Brain microvascular endothelial cell (primary cell): ENCODE results near the gene ALKBH8.
"Not testable (repeated sequence)": the region's sequence is repeated elsewhere in the genome, so short reads cannot be mapped to it uniquely, and the experiment has no call there.

Source experiments
- DNase-seq: peaks from one replicate; pipeline ENCODE4 v3.0.0-alpha.2; 2020
- H3K27ac ChIP-seq: fragments of 250-450 bp; sonication (Bioruptor Pico); 2 replicates; pipeline ENCODE4 v1.5.1; 2020; ENCODE audit warnings: mild to moderate bottlenecking, moderate library complexity
- H3K27me3 ChIP-seq: fragments of 250-450 bp; sonication (Bioruptor Pico); replicated peaks from 2 replicates; pipeline ENCODE4 v1.5.1; 2020; ENCODE audit warnings: mild to moderate bottlenecking
- H3K36me3 ChIP-seq: fragments of 250-450 bp; sonication (Bioruptor Pico); replicated peaks from 2 replicates; pipeline ENCODE4 v1.5.1; 2020; ENCODE audit warnings: mild to moderate bottlenecking
- H3K4me3 ChIP-seq: 2 replicates; pipeline ENCODE4 v1.5.1; 2011; ENCODE audit warnings: low read depth, mild to moderate bottlenecking, control low read depth, low read length, moderate library complexity
- in situ Hi-C: cut with HindIII; loops from 2 replicates; pipeline ENCODE4 v1.10.0; 2017; ENCODE audit warnings: low sequenced_read_pairs, low pct_ligation_motif_present
- TF ChIP-seq, protein P1 (sequence below): IDR thresholded peaks from 2 replicates; pipeline ENCODE4 v1.5.1; 2011; ENCODE audit warnings: low read depth, mild to moderate bottlenecking, moderate library complexity, low read length, control low read depth, inconsistent platforms; ENCODE audit errors: missing control alignments

ALKBH8 gene

DNA sequence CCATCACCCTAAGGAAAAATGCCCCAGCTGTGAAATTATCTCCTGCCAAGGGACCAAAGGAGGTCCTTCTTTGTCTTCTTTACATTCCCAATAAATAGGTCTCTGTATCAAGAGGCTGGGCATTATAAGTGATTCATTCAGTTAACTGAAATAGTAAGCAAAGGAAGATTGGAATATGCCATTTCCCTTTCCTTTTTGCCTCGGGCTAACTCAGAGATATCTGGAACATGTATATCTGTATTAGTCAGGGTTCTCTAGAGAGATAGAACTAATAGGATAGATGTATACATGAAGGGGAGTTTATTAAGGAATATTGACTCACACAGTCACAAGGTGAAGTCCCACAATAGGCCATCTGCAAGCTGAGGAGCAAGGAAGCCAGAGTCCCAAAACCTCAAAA is 92.6 kb downstream of the ALKBH8 start:
- TF ChIP-seq, protein P1, sequence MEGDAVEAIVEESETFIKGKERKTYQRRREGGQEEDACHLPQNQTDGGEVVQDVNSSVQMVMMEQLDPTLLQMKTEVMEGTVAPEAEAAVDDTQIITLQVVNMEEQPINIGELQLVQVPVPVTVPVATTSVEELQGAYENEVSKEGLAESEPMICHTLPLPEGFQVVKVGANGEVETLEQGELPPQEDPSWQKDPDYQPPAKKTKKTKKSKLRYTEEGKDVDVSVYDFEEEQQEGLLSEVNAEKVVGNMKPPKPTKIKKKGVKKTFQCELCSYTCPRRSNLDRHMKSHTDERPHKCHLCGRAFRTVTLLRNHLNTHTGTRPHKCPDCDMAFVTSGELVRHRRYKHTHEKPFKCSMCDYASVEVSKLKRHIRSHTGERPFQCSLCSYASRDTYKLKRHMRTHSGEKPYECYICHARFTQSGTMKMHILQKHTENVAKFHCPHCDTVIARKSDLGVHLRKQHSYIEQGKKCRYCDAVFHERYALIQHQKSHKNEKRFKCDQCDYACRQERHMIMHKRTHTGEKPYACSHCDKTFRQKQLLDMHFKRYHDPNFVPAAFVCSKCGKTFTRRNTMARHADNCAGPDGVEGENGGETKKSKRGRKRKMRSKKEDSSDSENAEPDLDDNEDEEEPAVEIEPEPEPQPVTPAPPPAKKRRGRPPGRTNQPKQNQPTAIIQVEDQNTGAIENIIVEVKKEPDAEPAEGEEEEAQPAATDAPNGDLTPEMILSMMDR: no peak
- Histone ChIP-seq H3K27ac (no peak overlapping the region), H3K4me3 (no peak overlapping the region), H3K36me3 (no peaks in the 10 kb centered on the region), H3K27me3 (no peaks in the 10 kb centered on the region)
- no peak for DNase-seq
- in situ Hi-C loops: no loop called here

DNA sequence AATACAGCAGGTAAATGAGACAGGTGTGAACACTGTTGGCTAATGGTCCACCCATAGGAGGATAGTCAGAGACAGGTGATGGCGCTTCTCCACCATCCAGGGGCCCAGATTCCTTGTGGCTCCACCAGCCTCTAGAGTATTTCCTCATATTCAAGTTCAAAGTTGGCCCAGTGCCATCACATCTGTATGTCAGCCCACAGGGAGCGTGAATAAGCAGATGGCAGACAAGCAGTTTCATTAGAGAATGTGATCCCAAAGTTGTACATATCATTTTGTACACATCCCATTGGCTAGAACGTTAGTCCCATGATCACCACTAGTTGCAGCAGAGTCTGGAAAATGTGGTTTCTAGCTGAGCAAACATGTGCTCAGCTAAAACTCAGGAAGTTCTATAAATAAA is 96.9 kb downstream of the ALKBH8 start:
- in situ Hi-C loops: no loop called here

DNA sequence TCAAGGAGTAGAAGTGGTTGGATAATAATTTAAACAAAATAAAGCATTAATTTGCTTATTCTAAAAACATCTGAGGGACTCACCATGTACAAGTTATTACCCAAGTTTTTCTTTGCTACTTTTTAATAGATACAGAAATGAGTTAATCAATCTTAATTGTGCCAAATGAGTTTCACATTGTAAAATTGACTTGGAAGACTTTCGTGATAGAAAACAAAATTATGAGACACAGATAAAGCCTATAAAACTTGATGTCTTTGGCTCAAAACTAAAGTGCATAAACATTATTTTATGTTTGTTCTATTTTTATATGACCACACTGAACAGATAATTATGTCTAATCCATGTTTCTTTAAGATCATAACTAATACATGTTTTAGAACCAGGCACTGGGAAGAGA is 97.8 kb downstream of the ALKBH8 start:
- H3K27ac ChIP-seq: no peak overlapping the region
- in situ Hi-C loops: no loop called here
- TF ChIP-seq, protein P1: no peak

More for the DNA sequence above, 96.9 kb downstream of the ALKBH8 start:
- no peak overlapping the region for H3K27ac ChIP-seq
- DNase-seq: peak; percentile 5
- no peaks in the 10 kb centered on the region for H3K36me3 ChIP-seq
- TF ChIP-seq, protein P1: no peak
- no peaks in the 10 kb centered on the region for H3K27me3 ChIP-seq
- H3K4me3 ChIP-seq: no peak overlapping the region

DNA sequence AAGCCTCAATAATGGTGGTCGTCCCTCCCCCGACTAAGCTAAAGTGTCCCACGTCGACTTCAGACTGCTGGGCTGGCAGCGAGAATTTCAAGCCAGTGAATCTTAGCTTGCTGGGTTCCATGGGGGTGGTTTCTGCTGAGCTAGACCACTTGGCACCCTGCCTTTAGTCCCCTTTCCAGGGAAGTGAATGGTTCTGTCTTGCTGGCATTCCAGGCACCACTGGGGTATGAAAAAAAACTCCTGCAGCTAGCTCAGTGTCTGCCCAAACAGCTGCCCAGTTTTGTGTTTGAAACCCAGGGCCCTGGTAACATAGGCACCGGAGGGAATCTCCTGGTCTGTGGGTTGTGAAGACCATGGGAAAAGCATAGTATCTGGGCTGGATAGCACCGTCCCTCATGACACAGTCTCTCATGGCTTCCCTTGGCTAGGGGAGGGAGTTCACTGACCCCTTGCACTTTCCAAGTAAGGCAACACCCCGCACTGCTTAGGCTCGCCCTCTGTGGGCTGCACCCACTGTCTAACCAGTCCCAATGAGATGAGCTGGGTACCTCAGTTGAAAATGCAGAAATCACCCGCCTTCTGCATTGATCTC is 99.2 kb downstream of the ALKBH8 start:
- H3K36me3 ChIP-seq, H3K27ac ChIP-seq, DNase-seq, H3K27me3 ChIP-seq, H3K4me3 ChIP-seq, in situ Hi-C loops: not testable (repeated sequence)

More for the DNA sequence above, 97.8 kb downstream of the ALKBH8 start:
- Histone ChIP-seq H3K36me3 (no peaks in the 10 kb centered on the region), H3K27me3 (no peaks in the 10 kb centered on the region), H3K4me3 (no peak overlapping the region)
- no peak for DNase-seq

DNA sequence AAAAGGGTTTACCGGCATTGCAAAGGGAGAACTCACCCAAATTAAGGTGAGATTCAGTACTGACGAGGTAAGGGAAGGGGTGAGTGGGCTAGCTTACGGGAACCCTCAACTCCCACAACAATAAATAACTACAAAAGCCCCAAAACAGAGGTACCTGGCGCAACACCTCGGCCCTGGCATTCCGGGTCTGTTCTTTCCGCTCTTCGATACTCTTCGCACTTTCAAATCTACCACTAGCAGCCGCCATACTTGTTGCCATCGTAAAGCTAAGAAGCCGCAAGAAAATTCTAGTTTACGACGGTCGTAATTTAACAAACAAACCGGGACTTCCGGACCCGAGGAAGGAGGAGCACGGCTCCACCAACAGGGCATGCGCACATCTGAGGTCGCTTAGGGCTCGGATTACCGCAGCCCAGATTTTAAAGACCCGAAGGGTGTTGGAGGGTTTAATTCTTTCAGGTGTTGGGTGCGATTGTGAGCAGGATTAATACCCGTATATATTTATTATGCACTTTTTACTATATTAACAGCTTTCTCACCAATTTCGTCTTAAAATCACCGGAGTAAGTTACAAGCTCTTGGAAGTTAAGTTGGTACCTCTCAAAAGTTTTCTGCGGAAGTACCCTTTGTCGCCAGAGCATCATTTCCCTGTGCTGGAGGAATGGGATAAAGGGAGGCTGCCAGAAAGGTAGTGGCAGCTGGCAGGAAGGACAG is 107.8 kb downstream of the ALKBH8 start, which contains the start of gene CWF19L2:
Gene CWF19L2, minus strand, starts transcription at position 268 of the 714 bp plus-strand sequence. Its CDS starts 9 bp downstream, at position 259.
- peak; percentile 95 for DNase-seq
- TF ChIP-seq, protein P1: peak; percentile 6
- Histone ChIP-seq H3K4me3 (peak within 1 kb of the TSS; percentile 85), H3K27ac (peak within 1 kb of the TSS; percentile 37), H3K27me3 (no peaks in the 10 kb centered on the region), H3K36me3 (peaks cover 10% of the 10 kb centered on the region)
- in situ Hi-C loops: no loop called here

DNA sequence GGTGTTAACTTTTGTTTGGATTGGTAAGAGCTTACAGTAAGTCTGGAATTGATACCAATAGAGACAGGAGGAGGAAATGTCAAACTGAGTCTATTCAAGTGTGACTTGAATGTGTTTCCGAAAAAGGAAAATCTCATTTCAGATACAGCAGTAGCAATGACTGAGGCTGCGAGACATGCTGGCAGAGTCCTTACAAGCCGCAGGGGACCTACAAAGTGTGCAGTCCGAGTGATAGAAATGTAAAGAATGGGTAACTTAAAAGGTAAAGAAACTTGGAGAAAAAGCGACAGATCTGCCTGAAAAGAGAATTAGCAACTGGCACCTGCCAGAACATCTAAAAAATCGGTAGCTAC is 108.4 kb downstream of the ALKBH8 start:
- Histone ChIP-seq H3K4me3 (peak overlapping the region; percentile 85), H3K36me3 (peaks cover 10% of the 10 kb centered on the region), H3K27me3 (no peaks in the 10 kb centered on the region), H3K27ac (peak overlapping the region; percentile 37)
- TF ChIP-seq, protein P1: no peak
- peak; percentile 1 for DNase-seq
- in situ Hi-C loops: no loop called here
